ENCODE measurements around the gene PRRX2.

Gene PRRX2

DNA sequence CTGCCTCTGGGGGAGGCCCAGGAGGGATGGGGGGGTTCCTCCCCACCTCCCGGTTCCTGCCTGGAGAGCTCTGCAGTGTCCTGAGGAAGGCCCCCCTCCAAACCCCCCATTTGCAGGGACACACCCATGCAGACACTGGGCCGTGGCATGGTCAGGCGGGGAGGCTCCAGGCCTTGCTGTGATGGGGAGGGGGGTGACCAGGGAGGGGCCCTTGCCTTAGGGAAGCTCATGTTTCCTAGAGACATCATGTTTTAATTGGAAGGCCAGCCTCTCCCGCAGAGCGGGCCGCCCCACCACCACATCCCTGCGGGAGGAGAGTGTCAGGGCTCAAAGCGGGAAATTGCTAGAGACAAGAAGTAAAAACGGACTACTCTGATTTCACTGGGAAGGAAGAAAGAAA lies 12.0 kb downstream of the PRRX2 start:
- no peak for DNase-seq (ENCODE audit: low read depth in 3 of 3)

DNA sequence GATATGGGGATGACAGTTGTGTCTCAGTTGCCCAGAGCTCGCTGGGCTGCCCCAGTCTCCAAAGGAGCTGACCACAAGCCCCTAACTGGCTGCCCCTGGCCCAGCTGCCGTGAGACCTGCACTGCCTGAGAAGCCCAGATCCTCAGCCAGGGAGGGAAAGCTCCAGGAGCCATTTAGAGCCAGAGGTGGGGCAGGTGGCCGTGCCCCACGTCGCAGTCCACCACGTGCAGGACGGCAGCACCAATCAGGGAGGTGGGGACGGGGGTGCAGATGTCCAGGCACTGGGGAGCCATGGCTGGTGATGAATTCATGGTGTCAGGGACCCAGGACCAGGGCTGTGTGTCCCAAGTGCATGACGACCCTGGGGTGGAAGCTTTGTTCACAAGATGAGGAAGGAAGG lies 13.4 kb downstream of the PRRX2 start:
- DNase-seq (ENCODE audit: low read depth in 3 of 3) = no peak

DNA sequence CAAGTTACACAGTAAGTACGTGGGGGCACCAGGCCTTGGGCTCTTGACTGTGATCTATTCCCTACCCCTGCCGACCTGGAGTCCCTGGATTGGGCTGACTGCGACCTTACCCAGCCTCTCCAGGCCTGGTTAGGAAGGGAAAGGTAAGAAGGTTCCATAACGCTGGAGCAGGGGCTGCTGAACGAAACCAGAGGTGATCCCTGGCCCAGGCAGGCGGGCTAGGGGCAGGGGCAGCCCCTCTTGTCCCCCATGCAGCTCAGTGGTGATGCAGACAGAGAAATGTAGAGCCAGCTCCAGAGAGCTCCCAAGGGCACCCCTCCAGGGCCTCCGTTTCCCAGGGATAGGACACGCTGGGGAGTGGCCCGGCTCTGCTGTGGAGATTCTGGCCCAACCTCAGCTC lies 14.1 kb downstream of the PRRX2 start:
- DNase-seq (ENCODE audit: low read depth in 3 of 3) = no peak

DNA sequence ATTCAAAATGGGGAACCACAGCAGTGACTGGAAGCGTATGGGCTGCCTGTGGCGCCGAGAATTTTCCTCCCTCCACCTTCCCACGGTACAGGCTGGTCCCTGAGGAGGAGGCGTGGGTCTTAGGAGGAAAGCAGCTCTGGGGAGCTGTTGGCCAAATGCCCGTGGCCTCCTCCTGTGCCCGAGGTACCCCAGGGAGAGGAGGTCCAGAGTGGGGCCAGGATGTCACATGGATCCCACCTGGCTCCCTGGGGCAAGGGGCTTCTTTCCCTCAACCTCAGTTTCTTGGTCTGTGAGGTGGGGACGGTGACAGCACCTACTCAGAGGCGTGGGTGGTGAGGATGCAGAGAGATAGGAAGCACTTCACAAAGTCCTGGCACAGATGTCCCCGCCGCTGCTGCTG lies 16.5 kb downstream of the PRRX2 start:
- DNase-seq (ENCODE audit: low read depth in 3 of 3) = no peak

DNA sequence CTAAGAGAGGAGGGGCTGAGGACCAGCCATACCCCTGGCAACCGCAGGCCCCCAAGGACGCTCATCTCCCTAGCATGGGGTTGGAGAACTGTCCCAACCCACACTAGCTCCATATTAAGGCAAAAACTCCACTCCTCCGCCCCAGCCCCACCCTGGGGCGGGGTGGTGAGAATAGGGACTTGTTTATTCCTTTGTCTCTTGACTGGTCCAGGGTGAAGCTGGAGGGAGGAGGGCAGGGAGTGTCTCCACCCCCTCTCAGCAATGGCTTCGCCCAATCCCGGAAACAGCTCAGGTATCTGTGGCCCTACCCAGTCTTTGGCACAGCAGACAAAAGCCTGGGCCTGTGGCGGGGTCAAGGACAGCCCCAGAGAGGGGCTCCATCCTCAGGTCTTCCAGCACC lies 16.9 kb downstream of the PRRX2 start:
- no peak for DNase-seq (ENCODE audit: low read depth in 3 of 3)

DNA sequence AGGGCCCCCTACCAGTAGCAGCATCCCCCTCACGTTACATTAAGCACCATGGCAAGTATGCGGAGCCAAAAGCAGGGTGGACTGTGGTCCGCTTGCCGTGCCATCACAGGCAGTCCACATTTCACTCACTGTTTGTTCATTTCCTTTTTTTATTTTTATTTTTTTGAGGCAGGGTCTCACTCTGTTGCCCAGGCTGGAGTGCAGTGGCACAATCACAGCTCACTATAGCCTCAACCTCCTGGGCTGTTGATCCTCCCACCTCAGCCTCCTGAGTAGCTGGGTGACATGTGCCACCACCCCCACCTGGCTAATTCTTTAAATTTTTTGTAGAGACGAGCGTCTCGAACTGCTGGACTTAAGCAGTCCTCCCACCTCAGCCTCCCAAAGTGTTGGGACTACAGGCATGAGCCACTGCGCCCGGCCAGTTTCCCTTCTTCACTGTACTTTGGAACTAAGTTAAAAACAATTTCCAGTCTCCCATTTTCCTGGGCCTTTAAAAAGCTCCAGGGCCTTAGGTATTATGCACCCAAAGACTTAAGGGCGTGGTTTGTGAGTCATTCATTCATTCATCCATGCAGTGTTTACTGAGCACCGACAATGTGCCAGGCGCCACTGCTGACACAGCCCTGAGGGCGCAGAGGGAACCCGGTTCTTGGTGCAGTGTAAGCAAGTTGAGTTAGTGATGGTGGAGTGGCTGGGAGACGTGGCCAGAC lies 19.9 kb downstream of the PRRX2 start:
- DNase-seq (ENCODE audit: low read depth in 3 of 3) = no peak

DNA sequence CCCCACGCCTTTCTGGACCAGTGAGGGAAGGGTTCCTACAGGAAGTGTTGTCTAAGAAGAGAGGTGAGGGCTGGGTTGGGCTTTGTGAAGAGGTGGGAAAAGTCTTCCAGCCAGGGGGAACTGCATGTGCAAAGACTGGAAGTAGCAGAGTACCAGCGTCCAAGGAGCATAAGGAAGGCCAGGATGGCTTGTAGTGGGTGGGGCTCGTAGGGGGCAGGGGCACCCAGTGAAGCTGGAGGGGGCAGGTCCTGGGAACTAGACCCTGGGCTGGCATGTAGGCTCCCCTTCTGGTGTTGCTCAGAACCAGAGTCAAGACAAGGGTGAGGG lies 20.4 kb downstream of the PRRX2 start:
- no peak for DNase-seq (ENCODE audit: low read depth in 3 of 3)

DNA sequence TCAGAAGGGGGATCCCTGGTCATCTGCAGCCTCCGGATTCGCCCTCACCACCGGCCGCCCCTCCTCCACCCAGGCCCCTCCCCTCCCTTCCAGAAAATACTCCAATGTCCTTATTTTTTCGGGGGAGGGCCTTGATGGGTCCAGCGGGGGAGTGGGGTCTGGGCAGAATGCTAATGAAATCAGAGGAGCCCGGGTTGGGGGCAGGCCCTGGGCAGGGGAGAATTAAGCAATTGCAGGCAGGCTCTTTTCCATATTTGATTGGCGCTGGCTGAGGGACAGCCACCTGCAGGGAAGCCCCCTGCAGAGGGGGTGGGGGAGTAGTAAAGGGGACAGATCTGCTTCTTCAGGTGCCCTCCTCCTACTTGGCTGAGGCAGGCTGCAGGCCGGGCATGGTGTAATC lies 21.3 kb downstream of the PRRX2 start:
- DNase-seq (ENCODE audit: low read depth in 3 of 3) = no peak

DNA sequence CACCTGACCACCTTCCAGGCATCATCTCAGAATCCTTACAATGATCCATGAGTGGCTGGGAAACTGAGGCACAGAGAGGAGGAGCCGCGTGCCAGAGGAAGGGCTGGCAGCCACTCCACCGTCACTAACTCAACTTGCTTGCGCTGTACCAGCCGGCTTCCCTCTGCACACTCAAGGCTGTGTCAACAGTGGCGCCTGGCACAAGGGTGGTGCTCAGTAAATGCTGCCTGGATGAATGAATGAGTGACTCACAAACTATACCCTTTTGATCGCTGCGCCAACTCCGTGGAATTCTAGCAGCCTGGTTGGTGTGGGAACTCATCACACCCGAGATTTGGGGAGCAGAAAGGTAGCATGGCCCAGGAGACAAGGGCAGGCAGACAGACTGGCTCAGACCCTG lies 21.9 kb downstream of the PRRX2 start:
- no peak for DNase-seq (ENCODE audit: low read depth in 3 of 3)

DNA sequence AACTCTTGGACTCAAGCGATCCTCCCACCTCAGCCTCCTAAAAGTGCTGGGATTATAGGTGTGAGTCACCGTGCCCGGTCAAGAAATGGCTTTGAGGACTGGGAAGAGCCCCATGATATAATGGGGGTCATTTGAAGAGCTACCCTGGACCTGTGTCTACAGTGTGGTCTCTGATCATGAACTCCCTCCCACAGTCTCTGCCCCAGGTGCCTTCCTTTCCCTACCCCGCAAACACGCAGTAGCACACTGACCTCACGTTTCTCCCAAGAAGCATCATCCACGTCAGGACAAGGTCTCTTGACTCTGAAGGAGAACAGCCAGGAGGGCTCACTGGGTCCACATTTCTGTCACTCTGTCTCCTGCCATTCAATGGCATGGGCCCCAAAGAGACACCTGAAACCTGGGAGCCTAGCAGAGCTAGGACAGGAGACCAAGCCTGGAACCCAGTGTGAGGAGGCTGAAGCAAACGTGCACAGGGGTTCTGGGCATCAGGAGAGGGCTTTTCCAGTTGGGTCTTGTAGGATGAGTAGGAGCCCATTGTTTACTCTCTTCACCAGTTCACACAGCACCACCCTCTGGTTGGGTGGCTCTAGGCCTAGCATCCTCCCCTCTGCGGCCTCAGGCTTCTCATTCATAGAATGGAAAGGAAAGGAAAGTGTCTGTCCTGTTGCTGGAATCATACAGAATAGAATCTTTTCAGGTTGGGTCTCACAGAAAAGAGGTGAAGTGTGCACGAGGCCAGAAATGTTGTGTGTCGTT lies 23.0 kb downstream of the PRRX2 start:
- no peak for DNase-seq (ENCODE audit: low read depth in 3 of 3)

DNA sequence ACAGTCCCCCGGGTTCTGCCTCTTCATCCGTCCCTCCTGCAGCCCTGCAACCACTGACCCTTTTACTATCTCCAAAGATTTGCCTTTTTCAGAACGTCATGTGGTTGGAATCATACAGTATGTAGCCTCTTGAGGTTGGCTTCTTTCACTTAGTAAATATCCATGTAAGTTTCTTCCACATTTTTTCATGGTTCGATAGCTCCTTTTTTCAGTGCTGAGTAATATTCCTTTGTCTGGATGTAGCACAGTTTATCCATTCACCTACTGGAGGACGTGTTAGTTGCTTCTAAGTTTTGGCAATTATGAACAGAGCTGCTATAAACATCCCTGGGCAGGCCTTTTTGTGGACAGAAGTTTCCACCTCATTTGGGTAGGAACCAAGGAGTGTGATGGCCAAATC lies 27.1 kb downstream of the PRRX2 start:
- no peak for DNase-seq (ENCODE audit: low read depth in 3 of 3)

DNA sequence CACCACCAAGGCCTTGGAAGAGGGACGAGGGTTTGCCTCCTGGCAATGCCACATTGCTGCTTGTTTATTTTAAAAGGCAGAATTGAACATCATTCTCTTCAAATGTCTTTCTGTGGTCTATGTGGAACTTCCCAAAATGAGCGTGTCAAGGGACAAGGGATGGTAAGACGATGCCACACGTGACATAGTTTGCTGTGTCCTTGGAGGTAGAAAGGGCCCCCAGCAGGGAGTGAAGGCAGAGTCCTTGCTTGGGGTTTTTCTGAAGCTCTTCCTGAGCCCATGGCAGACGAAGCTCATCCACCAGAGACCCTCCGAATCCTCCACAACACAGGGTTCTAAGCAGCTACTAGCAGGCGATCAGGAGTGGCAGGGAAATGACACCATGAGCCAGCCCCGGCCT lies 28.3 kb downstream of the PRRX2 start:
- DNase-seq (ENCODE audit: low read depth in 3 of 3) = no peak

DNA sequence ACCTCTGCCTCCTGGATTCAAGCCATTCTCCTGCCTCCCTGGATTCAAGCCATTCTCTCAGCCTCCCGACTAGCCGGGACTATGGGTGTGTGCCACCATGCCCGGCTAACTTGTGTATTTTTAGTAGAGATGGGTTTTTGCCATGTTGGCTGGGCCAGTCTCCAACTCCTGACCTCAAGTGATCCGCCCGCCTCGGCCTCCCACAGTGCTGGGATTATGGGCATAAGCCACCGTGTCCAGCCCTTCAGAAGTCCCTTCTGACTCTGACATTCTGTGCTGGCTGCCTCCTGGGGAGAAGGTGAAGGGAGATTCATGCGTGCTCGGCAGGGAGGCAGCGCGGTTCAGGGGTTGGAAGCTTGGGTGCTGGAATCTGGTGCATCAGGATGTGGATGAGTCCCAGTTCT lies 28.8 kb downstream of the PRRX2 start:
- no peak for DNase-seq (ENCODE audit: low read depth in 3 of 3)

DNA sequence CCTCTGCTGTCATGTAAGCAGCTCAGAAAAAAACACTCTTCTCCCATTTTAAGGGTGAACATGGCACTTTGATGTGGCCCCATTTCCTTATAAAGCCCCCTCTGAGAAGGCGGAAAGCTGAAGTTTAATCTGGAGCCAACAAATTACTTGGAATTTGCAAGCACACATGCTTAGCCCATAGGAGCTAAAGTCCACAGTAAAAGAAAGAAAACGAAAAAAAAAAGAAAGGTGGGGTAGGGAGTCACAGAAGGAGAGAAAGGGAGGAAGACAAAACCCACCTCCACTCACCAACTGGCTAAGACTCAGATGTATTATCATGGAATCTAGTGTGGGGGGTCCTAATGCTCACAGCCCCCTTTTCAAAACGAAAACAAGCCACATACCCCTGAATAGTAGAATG lies 30.4 kb downstream of the PRRX2 start:
- no peak for DNase-seq (ENCODE audit: low read depth in 3 of 3)

DNA sequence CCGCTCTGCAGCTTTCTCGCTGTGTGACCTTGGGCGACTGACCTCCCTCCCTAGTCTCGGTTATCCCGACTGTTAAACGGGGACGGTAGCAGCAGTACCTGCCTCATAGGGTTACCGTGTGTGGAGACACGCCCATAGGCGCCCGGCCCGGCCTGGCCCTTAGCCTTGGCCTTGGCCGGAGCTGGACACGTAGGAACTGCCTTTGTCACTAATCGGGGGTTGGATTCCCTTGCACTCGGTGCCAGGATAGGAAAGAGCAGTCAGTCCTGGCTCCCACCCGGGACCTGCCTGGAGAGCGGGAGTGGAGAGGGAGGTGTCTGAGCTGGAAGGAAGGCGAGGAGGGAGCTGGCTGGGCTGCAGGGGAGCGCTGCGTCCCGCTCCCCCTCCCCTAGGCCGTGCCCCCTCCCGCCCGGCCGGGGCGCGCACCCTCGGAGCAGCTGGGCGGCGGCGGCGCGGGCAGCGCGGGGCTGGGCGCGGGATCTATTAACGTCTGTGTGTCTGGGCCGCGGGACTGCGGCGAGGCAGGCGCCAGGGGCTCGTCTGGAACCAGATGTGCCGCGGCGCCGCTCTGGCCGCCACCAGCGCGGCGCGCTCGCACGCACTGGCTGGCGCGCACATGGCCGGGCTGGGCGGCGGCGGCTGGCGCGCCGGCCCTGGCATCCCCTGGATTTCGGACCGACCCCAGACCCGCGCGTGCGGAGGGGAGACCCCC lies 31.7 kb downstream of the PRRX2 start:
- peak in 1 of 3 experiments; percentile 20 for DNase-seq (ENCODE audit: low read depth in 3 of 3)

DNA sequence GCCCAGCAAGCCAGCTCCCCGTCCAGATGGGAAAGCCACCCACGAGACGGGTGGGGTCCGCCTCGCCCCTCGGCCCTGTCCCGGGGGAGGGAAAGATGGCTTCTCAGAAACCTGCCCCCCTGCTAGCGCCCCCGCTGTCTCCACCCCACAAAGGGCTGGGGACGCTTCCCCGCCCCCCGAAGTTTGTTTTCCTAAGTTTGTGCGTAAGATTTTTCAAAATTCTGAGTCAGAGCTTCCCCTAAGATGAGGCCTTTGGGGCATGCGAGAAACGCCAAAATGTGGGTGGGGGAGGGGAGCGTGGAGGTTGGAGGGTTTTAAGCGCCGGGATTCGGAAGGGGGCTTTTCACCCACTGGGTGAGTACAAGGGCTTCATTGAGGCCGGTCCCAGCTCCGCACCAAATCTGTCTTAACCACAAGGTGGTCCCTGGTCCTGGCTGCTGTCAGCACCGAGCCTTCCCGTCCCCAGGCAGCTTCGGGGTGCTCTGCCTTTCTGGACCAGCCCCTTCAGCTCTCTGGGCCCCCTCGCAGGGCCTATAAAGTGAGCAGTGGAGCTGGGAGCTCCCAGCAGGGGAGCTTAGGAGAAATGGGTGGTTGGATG lies 32.3 kb downstream of the PRRX2 start:
- DNase-seq (ENCODE audit: low read depth in 3 of 3) = peak; percentile 22 to 63 (median 47)

DNA sequence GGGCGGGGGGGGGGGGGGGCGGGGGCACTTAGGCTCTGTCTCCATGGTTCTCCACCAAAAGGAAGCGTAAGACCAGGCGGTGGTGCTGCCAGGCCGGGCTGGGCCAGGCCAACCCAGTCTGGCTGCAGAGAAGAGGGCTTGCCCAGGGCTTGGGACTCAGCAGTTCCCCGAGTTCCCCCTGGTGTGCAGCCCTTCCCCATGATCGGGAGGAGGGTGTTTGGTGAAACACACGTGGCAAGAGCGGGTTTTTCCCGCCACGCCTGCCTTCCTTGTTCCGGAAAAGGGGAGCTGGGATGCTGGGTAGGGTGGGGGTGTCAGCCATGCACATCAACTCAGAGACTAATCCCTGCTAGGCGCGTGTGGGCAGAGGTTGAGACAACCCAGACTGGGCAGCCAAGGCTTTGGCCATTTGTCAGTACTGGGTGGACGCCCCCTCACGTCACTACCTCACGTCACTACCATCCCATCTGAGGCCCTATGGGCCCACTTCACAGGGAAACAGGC lies 32.9 kb downstream of the PRRX2 start:
- peak in 2 of 3 experiments; percentile 6 to 23 for DNase-seq (ENCODE audit: low read depth in 3 of 3)

DNA sequence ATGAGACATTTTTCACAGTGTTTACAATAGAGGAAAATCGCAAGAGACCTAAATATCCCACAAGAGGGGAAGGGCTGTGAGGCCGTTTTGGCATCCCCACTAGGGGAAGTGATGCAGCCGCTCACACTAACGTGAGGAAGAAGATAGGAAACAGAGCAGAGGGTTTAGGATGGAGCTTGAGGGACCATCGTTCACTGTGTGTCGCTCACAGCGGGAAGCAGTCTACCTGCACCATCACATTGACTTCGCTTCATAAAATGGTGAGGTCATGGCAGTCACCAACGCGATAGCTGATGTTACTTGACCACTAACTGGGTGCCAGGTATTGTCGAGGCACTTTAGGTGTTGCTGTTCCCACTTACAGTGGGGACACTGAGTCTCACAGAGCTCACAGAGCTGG lies 35.6 kb downstream of the PRRX2 start:
- DNase-seq (ENCODE audit: low read depth in 3 of 3) = no peak

DNA sequence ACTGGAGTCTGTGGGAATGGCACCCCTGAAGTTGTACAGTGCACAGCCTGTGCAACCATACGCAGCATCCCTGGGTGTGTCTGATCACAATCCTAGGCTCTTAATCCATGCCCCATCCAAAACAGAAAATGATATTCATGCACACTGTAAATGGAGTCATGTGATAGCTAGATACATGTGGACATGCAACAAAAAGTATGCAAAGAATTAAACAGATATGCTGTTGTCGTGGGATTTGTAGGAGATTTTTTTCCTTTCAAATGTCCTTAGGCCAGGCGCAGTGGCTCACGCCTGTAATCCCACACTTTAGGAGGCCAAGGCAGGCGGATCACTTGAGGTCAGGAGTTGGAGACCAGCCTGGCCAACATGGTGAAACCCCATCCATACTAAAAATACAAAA lies 36.1 kb downstream of the PRRX2 start:
- DNase-seq (ENCODE audit: low read depth in 3 of 3) = no peak

DNA sequence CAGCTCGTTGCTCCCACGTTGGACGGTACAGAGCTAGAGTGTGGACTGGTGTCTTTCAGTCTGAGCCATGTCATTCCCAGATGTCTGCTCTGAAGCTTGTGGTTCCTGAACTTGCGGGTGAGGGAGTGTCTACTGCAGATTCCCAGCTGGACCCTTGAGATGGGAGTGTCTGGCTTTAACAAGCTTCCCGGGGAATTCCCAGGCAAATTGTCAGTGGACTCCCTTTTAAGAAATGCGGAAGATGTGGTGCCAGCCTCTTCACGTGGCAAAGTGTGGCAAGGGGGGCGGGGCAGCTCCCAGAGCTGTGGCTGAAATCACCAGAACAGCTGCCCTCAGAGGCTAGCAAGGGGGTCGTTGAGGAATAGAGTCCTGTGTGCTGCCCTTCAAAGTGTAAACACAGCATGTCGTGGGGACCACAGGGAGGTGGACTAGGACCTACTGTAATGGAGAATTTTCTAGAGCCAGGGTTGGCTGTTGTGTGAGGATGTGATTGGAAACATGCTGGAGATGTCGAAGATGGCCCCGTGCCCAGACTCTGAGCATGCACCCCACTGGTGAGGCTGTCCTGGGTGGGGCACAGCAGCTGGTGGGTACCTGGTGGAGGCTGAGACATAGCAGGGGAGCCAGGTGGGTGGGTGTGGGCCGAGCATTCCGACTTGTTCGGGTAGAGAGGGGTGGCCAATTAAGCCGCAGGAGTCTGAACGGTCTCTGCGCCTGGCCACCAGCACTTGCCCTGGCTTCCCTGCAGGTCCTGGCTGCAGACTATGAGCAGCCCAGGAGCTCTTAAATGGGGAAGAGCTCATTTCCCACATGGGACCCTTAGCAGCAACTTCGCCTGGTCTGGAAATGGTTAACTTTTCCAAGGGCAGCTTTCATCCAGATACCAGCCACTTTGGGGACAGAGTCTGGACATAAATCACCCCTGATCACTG lies 37.4 kb downstream of the PRRX2 start:
- DNase-seq (ENCODE audit: low read depth in 3 of 3) = no peak

DNA sequence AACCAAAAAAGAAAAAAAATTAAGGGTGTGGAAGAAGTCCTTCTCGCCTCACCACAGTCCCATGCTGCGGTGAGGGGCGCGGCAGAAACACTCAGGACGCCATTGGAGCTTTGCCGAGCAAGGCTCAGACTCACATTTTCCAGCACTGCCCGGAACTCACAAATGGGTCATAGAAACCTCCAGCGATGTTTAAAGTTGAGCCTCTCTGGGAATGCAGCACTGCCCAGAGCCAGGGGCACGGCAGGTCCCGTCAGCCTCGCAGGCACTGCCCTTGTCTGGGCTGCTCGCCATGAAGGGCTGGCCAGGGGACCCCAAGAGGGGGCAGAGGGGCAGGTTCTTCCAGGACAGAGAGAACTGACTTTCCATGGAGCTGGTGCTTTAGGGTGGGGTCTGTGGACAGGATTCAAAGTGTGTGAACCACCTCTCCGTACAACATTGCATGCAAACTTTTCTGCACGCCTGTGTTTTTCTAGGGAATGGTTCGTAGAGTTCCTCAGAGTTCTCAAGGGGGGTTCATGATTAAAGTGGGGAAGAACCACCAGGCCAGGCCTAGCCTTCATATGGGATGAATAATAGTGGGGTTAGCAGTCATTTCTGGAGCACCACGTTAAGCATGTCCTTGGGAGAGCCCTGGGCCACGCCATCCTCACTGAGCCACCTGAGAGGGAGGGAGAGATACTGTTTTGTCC lies 38.4 kb downstream of the PRRX2 start:
- no peak for DNase-seq (ENCODE audit: low read depth in 3 of 3)

Measured in stimulated activated CD4-positive, alpha-beta T cell treated with anti-CD3 and anti-CD28 coated beads, TNF-alpha, amount 100 ng/mL, for 24 hours (primary cell).